Neutrophil (primary cell): ENCODE measurements around the gene UFD1.

Experiments
- H3K27ac ChIP-seq: fragments of 200-600 bp; sonication (generic); 2 replicates; pipeline ENCODE4 v1.5.1; 2016; ENCODE audit warnings: mild to moderate bottlenecking, moderate library complexity
- H3K27me3 ChIP-seq: fragments of 200-600 bp; sonication (generic); 2 replicates; pipeline ENCODE4 v1.6.0; 2016; ENCODE audit warnings: mild to moderate bottlenecking
- H3K36me3 ChIP-seq: fragments of 200-600 bp; sonication (generic); 2 replicates; pipeline ENCODE4 v1.5.1; 2017
- H3K4me1 ChIP-seq, 2 experiments: fragments of 200-600 bp in 1 of 2; sonication (generic) in 1 of 2; 1 replicate in 1 of 2; 2 replicates in 1 of 2; pipeline versions ENCODE4 v1.5.1 to v1.6.1; 2013 to 2016; ENCODE audit warnings: low read depth in 1 of 2, low read length in 1 of 2, mild to moderate bottlenecking in 1 of 2, moderate library complexity in 1 of 2; ENCODE audit not compliant: control insufficient read depth in 1 of 2, insufficient read depth in 1 of 2
- H3K4me3 ChIP-seq, 2 experiments: fragments of 200-600 bp in 1 of 2; sonication (generic) in 1 of 2; 1 replicate in 1 of 2; 2 replicates in 1 of 2; pipeline ENCODE4 v1.5.1; 2013 to 2016; ENCODE audit warnings: low read depth in 1 of 2, low read length in 1 of 2, mild to moderate bottlenecking in 1 of 2, moderate library complexity in 1 of 2
- H3K9me3 ChIP-seq: fragments of 200-600 bp; sonication (generic); 2 replicates; pipeline ENCODE4 v1.5.1; 2016
- TF ChIP-seq, protein P1 (sequence below): fragments of 200-600 bp; sonication (generic); IDR thresholded peaks from 2 replicates; pipeline ENCODE4 v1.5.1; 2016; ENCODE audit warnings: antibody characterized with exemption

UFD1 gene

DNA sequence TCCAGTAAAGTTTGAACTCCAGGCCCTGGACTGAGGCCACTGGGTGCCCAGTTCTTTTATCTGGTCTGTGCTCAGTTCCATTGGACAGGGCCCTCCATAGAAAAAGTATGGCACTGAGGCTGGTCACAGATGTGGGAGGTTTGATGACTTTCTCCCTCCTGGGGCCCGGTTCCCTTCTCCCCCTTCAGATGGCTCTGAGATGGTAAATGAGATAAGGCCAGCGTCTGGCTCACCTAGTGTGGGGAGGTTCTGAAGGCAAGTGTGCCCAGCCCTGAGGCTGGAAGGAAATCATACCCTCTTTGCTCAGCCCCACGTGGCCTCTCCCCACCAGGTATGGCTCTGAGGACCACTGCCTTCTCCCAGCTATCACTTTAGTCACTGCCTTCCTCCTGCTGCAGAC, 46.7 kb upstream of the UFD1 start:
- Histone ChIP-seq H3K27ac (no peak overlapping the region), H3K9me3 (no peaks in the 10 kb centered on the region), H3K36me3 (peaks cover 11% of the 10 kb centered on the region), H3K4me3 (no peak overlapping the region), H3K4me1 (peaks cover 4 to 13% of the 10 kb centered on the region in 2 experiments), H3K27me3 (peaks cover 73% of the 10 kb centered on the region)
- TF ChIP-seq, protein P1, sequence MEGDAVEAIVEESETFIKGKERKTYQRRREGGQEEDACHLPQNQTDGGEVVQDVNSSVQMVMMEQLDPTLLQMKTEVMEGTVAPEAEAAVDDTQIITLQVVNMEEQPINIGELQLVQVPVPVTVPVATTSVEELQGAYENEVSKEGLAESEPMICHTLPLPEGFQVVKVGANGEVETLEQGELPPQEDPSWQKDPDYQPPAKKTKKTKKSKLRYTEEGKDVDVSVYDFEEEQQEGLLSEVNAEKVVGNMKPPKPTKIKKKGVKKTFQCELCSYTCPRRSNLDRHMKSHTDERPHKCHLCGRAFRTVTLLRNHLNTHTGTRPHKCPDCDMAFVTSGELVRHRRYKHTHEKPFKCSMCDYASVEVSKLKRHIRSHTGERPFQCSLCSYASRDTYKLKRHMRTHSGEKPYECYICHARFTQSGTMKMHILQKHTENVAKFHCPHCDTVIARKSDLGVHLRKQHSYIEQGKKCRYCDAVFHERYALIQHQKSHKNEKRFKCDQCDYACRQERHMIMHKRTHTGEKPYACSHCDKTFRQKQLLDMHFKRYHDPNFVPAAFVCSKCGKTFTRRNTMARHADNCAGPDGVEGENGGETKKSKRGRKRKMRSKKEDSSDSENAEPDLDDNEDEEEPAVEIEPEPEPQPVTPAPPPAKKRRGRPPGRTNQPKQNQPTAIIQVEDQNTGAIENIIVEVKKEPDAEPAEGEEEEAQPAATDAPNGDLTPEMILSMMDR = no peak

DNA sequence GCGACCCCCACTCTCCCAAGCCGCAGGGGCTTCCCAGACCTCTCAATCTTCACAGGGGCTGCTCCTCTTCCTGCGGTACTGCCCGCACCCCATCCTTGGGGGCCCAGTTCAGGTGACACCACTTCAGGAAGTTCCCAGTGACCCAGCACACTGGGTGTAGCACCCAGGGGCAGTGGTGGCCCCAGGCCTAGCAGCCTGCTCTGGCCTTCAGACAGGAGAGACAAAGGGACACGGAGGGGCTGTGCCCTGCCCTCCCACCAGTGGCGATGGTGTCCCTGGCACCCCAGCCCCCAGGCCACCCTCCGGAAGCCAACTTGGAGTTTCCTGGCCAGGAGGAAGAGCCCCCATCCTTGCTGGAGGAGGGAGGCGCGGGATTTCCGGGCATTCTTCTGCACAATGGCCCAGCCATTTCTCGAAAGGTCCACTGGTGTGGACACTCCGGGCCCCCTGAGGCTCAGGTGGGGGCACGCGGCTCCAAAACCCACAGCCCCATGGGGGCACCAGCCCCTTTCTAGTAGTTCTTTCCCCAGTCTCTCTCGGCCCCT, 46.2 kb upstream of the UFD1 start:
- Histone ChIP-seq H3K9me3 (no peaks in the 10 kb centered on the region), H3K36me3 (peaks cover 14% of the 10 kb centered on the region), H3K27ac (no peak overlapping the region), H3K27me3 (peaks cover 70% of the 10 kb centered on the region), H3K4me3 (no peak overlapping the region), H3K4me1 (peaks cover 4 to 13% of the 10 kb centered on the region in 2 experiments)
- TF ChIP-seq, protein P1 = no peak

DNA sequence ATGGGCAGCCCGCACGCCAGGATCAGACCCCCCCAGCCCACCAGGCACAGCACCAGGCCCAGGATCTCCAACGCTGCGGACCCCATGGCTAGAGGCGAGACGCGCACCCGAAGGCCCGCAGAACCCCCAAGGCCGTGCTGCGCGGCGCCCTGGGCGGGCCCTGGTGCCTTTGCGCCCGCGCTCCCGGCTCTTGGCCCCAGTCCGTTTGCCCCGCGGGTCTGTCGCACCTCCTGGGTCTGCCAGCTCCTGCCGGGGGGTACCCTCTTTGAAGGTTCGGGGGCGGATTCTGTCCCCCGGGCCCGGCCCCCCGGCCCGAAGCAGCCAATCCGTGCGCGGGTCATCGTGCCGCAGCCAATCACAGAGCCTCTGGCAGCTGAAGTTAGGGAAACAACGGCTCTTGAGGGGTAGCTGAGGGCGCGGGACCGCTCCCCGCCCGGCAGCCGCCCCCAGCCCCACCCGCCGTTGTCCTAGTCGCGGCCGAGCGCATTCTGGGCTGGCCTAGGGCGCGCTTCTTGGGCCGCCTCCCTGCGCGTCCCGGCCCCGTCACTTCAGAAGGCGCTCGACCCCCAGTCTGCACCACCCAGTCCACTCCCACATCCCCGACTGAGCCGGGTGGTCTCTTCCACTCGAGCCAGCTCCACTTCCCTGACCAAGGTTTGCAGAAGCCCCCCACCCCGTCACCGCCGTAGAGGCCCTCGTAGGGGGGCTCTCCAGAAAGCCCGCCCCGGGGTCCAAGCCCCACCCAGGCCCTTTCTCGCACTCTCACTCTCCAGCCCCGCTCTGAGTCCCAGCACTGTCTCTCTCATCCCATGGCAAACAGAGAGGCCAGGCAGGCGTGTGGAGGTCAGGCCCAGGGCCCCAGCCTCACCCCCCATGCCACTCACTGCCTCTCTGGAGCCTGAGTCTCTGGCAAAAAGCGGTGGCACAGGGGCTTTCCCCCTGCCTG, 45.5 kb upstream of the UFD1 start, which contains the start of gene CLDN5:
Gene CLDN5 (minus strand): TSS at position 241 of the 946 bp plus-strand sequence. CDS start 155 bp downstream, at position 86.
- Histone ChIP-seq H3K27ac (no peak within 1 kb of the TSS), H3K4me3 (peak within 1 kb of the TSS in 1 of 2 experiments; percentile 7), H3K27me3 (peaks cover 63% of the 10 kb centered on the region), H3K36me3 (peaks cover 21% of the 10 kb centered on the region), H3K4me1 (peaks cover 4 to 13% of the 10 kb centered on the region in 2 experiments), H3K9me3 (no peaks in the 10 kb centered on the region)
- TF ChIP-seq, protein P1 = no peak

DNA sequence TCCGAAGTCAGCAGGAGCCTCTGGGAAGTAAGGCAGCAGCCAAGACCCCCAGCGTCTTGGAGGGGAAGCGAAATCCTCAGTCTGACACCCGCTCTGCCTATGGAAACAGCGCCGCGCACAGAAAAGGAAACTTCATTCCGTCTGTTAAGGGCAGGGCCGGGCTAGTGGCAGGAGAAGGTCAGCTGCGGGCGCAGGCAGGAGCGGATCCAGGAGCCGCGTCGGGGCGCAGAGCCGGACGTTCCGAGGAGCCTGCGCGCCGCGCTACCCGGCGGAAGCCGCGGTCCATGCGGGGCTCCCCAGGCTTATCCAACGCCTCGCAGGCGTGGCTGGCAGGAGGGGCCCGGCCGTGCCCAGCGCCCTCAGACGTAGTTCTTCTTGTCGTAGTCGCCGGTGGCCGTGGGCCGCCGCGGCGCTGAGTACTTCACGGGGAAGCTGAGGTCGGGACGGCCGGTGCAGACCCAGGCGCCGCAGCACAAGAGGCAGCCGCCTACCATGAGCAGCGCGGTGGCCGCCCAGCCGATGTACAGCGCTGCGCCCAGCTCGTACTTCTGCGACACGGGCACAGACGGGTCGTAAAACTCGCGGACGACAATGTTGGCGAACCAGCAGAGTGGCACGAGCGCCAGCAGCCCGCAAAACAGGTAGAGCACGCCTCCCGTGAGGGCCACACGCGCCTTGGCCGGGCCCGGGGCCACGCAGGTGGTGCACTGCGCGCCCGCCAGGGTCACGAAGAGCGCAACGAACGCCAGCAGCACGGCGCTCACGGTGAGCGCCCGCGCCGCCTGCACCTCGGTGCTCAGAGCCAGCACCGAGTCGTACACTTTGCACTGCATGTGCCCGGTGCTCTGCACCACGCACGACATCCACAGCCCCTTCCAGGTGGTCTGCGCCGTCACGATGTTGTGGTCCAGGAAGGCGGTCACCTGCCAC, 44.5 kb upstream of the UFD1 start:
- Histone ChIP-seq H3K4me3 (peak overlapping the region in 1 of 2 experiments; percentile 7), H3K36me3 (peaks cover 27% of the 10 kb centered on the region), H3K27ac (no peak overlapping the region), H3K27me3 (peaks cover 59% of the 10 kb centered on the region), H3K4me1 (peaks cover 4 to 13% of the 10 kb centered on the region in 2 experiments), H3K9me3 (no peaks in the 10 kb centered on the region)
- TF ChIP-seq, protein P1 = no peak

DNA sequence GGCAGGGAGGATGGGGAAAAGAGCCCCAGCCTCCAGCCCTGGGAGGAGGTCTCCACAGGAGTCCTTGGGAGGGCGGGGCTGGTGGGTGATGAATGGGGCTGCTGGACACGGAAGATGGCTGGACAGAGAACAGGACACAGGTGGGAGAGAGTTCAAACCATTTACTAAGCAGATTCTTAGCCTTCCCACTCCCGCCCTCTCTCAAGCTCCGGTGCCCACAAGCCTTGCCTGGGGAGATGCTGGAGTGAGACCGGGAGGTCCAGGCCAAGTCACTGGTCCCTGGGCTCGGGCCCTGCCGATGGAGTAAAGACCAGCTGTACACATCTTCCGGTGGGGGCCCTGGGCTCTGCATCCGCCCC, 43.9 kb upstream of the UFD1 start:
- Histone ChIP-seq H3K4me1 (peaks cover 4 to 13% of the 10 kb centered on the region in 2 experiments), H3K27me3 (peaks cover 59% of the 10 kb centered on the region), H3K4me3 (no peak overlapping the region), H3K36me3 (peaks cover 34% of the 10 kb centered on the region), H3K27ac (no peak overlapping the region), H3K9me3 (no peaks in the 10 kb centered on the region)
- TF ChIP-seq, protein P1 = no peak
